OCI-LY7 (cell line): ENCODE data around the gene CCDC102A. TPM values are rescaled to one million over a fixed set of nuclear protein-coding genes. Genes with fewer than 3 reads are reported as not detected.

Experiments used
- BruUV-seq: library from RNA; stranded (reverse); fragments of 400-500 nt; replicated peaks from 2 replicates; lab custom pipeline; 2021; lab: Mats Ljungman, UMichigan
- CTCF ChIA-PET: fragments of 300-600 bp; sonication (Branson Sonifier 250); formaldehyde crosslinking; loops from one replicate; lab custom pipeline; 2022; ENCODE audit warnings: antibody characterized with exemption; ENCODE audit not compliant: unreplicated experiment; lab: Charles Lee
- POLR2A ChIA-PET: fragments of 300-600 bp; sonication (Branson Sonifier 250); formaldehyde crosslinking; loops from one replicate; lab custom pipeline; 2022; ENCODE audit warnings: antibody characterized with exemption; lab: Charles Lee
- DNase-seq: peaks from one replicate; pipeline ENCODE4 v3.0.0-alpha.2; 2015; ENCODE audit warnings: low spot score
- H2AFZ ChIP-seq: fragments of 200-600 bp; sonication (generic), shearing (Covaris generic); 2 replicates; pipeline ENCODE4 v1.6.1; 2014; ENCODE audit warnings: mild to moderate bottlenecking, antibody characterized with exemption, low read length, moderate library complexity
- H3K27ac ChIP-seq: fragments of 200-600 bp; sonication (generic); 2 replicates; pipeline ENCODE4 v1.5.1; 2014; ENCODE audit warnings: mixed run types, low read depth, mild to moderate bottlenecking, moderate library complexity, low read length, inconsistent platforms; ENCODE audit not compliant: poor library complexity, severe bottlenecking
- H3K36me3 ChIP-seq: fragments of 200-600 bp; sonication (generic); 2 replicates; pipeline ENCODE4 v1.6.1; 2014; ENCODE audit warnings: mild to moderate bottlenecking, antibody characterized with exemption, low read length, moderate library complexity, mixed read lengths; ENCODE audit not compliant: insufficient read depth
- H3K4me1 ChIP-seq: fragments of 200-600 bp; sonication (generic); 2 replicates; pipeline ENCODE4 v1.5.1; 2014; ENCODE audit warnings: mild to moderate bottlenecking, low read length; ENCODE audit not compliant: insufficient read depth, poor library complexity, severe bottlenecking
- H3K4me2 ChIP-seq: fragments of 200-600 bp; sonication (generic); 2 replicates; pipeline ENCODE4 v1.6.1; 2014; ENCODE audit warnings: mild to moderate bottlenecking, low read length
- H3K4me3 ChIP-seq: fragments of 200-600 bp; sonication (generic); 2 replicates; pipeline ENCODE4 v1.5.1; 2014; ENCODE audit warnings: mild to moderate bottlenecking, low read depth, low read length; ENCODE audit not compliant: poor library complexity, severe bottlenecking
- H3K79me2 ChIP-seq: fragments of 200-600 bp; sonication (generic); 2 replicates; pipeline ENCODE4 v1.6.1; 2016; ENCODE audit warnings: low read depth, mild to moderate bottlenecking, low read length, moderate library complexity, mixed read lengths; ENCODE audit not compliant: insufficient read depth
- H3K9me2 ChIP-seq: fragments of 200-600 bp; sonication (generic); 2 replicates; pipeline ENCODE4 v1.6.1; 2016; ENCODE audit warnings: mild to moderate bottlenecking, low read length, mixed read lengths; ENCODE audit not compliant: insufficient read depth
- H3K9me3 ChIP-seq: fragments of 200-600 bp; sonication (generic); 2 replicates; pipeline ENCODE4 v1.6.1; 2014; ENCODE audit warnings: mild to moderate bottlenecking, mixed run types, low read length, mixed read lengths
- H4K20me1 ChIP-seq: fragments of 200-600 bp; sonication (generic); 2 replicates; pipeline ENCODE4 v1.6.1; 2014; ENCODE audit warnings: mild to moderate bottlenecking, antibody characterized with exemption, low read length, moderate library complexity, mixed read lengths; ENCODE audit not compliant: insufficient read depth
- CTCF ChIP-seq: fragments of 200-600 bp; sonication (generic); conservative IDR thresholded peaks from 2 replicates; pipeline ENCODE4 v1.5.1; 2014; ENCODE audit warnings: mild to moderate bottlenecking, antibody characterized with exemption, low read length, moderate library complexity, mixed read lengths
- EZH2phosphoT487 ChIP-seq: fragments of 200-600 bp; sonication (generic); IDR thresholded peaks from 2 replicates; pipeline ENCODE4 v1.6.1; 2018; ENCODE audit warnings: low read depth, borderline replicate concordance, mild to moderate bottlenecking, mixed run types, antibody characterized with exemption, low read length, moderate library complexity, mixed read lengths
- intact Hi-C: fragments of 100-400 bp; cut with micrococcal nuclease; formaldehyde crosslinking; loops from one replicate; pipeline ENCODE4 v1.10.0; 2022; ENCODE audit not compliant: unreplicated experiment
- total RNA-seq, 2 experiments: library from RNA; depleted of rRNA in 1 of 2; stranded (reverse); fragments of >200 nt in 1 of 2; shearing (Covaris generic) in 1 of 2; gene quantifications; 2 replicates each; pipeline ENCODE4 v1.2.3, GENCODE V29; 2014 to 2022

Gene CCDC102A
- total RNA-seq, 2 experiments from 2014 or later: 4.2 to 7.1 TPM

- Histone ChIP-seq H3K4me2 (no peak overlapping the region), H3K9me2 (no peaks in the 10 kb centered on the region), H3K36me3 (peaks cover 43% of the 10 kb centered on the region), H3K4me3 (no peak overlapping the region), H2AFZ (no peak overlapping the region), H3K27ac (no peak overlapping the region), H3K79me2 (no peaks in the 10 kb centered on the region), H3K9me3 (no peaks in the 10 kb centered on the region), H4K20me1 (no peaks in the 10 kb centered on the region), H3K4me1 (peaks cover 31% of the 10 kb centered on the region)
- intact Hi-C loops: no loop called here
- no peak for DNase-seq
- no TSS peak for BruUV-seq
- ChIA-PET POLR2A (no interaction called here), CTCF (interaction anchor here (1.0 kb wide), 1 partner anchor 10 kb away, joined by 5 read pairs; the partner anchor contains the start of gene POLR2C)
- no peak for TF ChIP-seq CTCF
- no peak for TF ChIP-seq EZH2phosphoT487
These were observed 63.1 kb downstream of the CCDC102A start for GRCh38 chr16:57473176-57473840.

- H3K9me2 ChIP-seq: no peaks in the 10 kb centered on the region
- H4K20me1 ChIP-seq: no peaks in the 10 kb centered on the region
- peaks cover 50% of the 10 kb centered on the region for H3K36me3 ChIP-seq
- H3K4me1 ChIP-seq: peaks cover 31% of the 10 kb centered on the region
- CTCF ChIA-PET: interaction anchor here (1.0 kb wide), 1 partner anchor 10 kb away, joined by 5 read pairs; the partner anchor contains the start of gene POLR2C
- H2AFZ ChIP-seq: no peak overlapping the region
- H3K9me3 ChIP-seq: no peaks in the 10 kb centered on the region
- H3K27ac ChIP-seq: peak overlapping the region; percentile 30
- TF ChIP-seq EZH2phosphoT487 (no peak), CTCF (no peak)
- intact Hi-C loops: no loop called here
- H3K4me3 ChIP-seq: no peak overlapping the region
- H3K79me2 ChIP-seq: no peaks in the 10 kb centered on the region
- H3K4me2 ChIP-seq: no peak overlapping the region
- DNase-seq: no peak
- POLR2A ChIA-PET: no interaction called here
- BruUV-seq: no TSS peak
These were observed 63.7 kb downstream of the CCDC102A start for GRCh38 chr16:57472665-57473060.
